Peyer's patch (tissue), 4 donors: ENCODE results near the gene GNAS. TPM values are rescaled to one million over a fixed set of nuclear protein-coding genes. Genes with fewer than 3 reads are reported as not detected.

Source experiments
- DNase-seq, 3 donors: peaks; one replicate each; pipeline ENCODE4 v3.0.0-alpha.2; 2017 to 2019
- H3K27ac ChIP-seq, 4 donors: fragments of 200-600 bp; sonication (generic); one replicate each; pipeline ENCODE4 v1.5.1; 2016 to 2019
- H3K27me3 ChIP-seq, 2 donors: fragments of 200-600 bp; sonication (generic); one replicate each; pipeline ENCODE4 v1.5.1; 2019
- H3K36me3 ChIP-seq, 3 donors: fragments of 200-600 bp; sonication (generic); one replicate each; pipeline ENCODE4 v1.5.1; 2016 to 2019
- H3K4me1 ChIP-seq, 4 donors: fragments of 200-600 bp; sonication (generic); one replicate each; pipeline ENCODE4 v1.5.1; 2016 to 2019
- H3K4me3 ChIP-seq, 4 donors: fragments of 200-600 bp; sonication (generic); 1 replicate in 3 of 4; 2 replicates in 1 of 4; pipeline ENCODE4 v1.5.1; 2016 to 2019; ENCODE audit warnings: mild to moderate bottlenecking in 1 of 4
- H3K9me3 ChIP-seq, 4 donors: fragments of 200-600 bp; sonication (generic); one replicate each; pipeline ENCODE4 v1.5.1; 2016 to 2019; ENCODE audit warnings: mild to moderate bottlenecking in 1 of 4
- POLR2A ChIP-seq, 2 donors: fragments of 450-650 bp; IDR thresholded peaks; one replicate each; pipeline ENCODE4 v1.5.1; 2017; ENCODE audit warnings: antibody characterized with exemption in 2 of 2, mild to moderate bottlenecking in 2 of 2, moderate library complexity in 2 of 2
- total RNA-seq, 4 donors: library from RNA; depleted of rRNA; stranded (reverse); fragments of >200 nt; gene quantifications; one replicate each; pipeline ENCODE4 v1.1.0, GENCODE V29; 2016
- TF ChIP-seq, protein P1 (sequence below), 6 experiments: fragments of 450-650 bp in 4 of 6; fragments of 200-600 bp in 2 of 6; sonication (generic) in 1 of 6; IDR thresholded peaks; one replicate each; pipeline ENCODE4 v1.5.1; 2017 to 2019; ENCODE audit warnings: antibody characterized with exemption in 6 of 6, mild to moderate bottlenecking in 3 of 6, moderate library complexity in 1 of 6

GNAS gene
- total RNA-seq, 4 donors from 2014 or later: 382 to 889 (median 658) TPM

GRCh38 chr20:58832457-58832856 lies 20.1 kb upstream of the GNAS start:
- TF ChIP-seq, protein P1, sequence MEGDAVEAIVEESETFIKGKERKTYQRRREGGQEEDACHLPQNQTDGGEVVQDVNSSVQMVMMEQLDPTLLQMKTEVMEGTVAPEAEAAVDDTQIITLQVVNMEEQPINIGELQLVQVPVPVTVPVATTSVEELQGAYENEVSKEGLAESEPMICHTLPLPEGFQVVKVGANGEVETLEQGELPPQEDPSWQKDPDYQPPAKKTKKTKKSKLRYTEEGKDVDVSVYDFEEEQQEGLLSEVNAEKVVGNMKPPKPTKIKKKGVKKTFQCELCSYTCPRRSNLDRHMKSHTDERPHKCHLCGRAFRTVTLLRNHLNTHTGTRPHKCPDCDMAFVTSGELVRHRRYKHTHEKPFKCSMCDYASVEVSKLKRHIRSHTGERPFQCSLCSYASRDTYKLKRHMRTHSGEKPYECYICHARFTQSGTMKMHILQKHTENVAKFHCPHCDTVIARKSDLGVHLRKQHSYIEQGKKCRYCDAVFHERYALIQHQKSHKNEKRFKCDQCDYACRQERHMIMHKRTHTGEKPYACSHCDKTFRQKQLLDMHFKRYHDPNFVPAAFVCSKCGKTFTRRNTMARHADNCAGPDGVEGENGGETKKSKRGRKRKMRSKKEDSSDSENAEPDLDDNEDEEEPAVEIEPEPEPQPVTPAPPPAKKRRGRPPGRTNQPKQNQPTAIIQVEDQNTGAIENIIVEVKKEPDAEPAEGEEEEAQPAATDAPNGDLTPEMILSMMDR (IDR thresholded peaks at IDR 0.05): no peak
- TF ChIP-seq POLR2A (IDR thresholded peaks at IDR 0.05): no peak
- no peaks in the 10 kb centered on the region for H3K4me1 ChIP-seq
- H3K4me3 ChIP-seq: no peak overlapping the region
- H3K27ac ChIP-seq: no peak overlapping the region
- no peaks in the 10 kb centered on the region for H3K27me3 ChIP-seq
- DNase-seq: no peak
- no peaks in the 10 kb centered on the region for H3K9me3 ChIP-seq
- no peaks in the 10 kb centered on the region for H3K36me3 ChIP-seq

DNA sequence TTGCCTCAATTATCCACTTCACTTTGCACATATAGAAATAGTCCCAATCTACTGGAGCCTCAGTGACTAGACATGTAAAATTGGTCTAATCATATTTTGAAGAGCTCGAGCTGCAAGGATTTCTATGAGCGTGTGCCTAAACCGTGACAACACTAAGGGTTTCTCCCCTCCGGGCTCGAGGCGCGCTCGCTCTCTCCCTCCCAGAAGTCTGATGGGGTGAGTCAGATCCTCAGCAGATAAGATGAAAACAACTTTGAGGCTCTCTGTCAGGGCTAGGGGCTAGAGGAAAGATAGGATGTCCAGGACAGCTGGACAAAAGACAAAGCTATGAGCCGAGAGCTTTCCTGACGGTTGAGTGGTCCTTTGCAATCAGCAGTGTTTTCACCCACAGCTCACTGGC lies 18.6 kb upstream of the GNAS start:
- DNase-seq: peak in 1 of 3 donors; percentile 29
- H3K9me3 ChIP-seq: no peaks in the 10 kb centered on the region
- H3K4me3 ChIP-seq: no peak overlapping the region
- peaks cover 0 to under 1% of the 10 kb centered on the region in 2 donors for H3K27me3 ChIP-seq
- TF ChIP-seq, protein P1 (IDR thresholded peaks at IDR 0.05): no peak
- TF ChIP-seq POLR2A (IDR thresholded peaks at IDR 0.05): no peak
- H3K4me1 ChIP-seq: no peaks in the 10 kb centered on the region
- no peak overlapping the region for H3K27ac ChIP-seq
- H3K36me3 ChIP-seq: no peaks in the 10 kb centered on the region

DNA sequence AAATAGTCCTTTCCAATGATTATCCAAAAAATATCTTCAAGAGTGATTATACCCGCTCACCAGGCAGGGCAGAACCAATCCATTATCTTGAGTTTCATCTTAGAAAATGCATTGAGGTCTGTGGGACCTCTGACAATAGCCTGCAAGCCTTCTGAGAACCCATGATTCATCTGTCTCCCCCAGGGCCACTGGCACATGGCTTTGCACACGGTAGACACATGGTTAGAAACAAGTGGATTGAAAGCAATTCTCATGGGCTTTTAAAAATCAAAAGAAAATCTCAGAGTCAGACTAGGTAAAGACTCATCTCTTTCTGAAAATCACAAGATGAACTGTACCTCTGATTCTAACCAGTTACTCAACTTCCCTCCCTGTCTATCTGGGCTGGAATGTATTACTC lies 17.3 kb upstream of the GNAS start:
- peak in 1 of 3 donors; percentile 3 for DNase-seq
- H3K36me3 ChIP-seq: no peaks in the 10 kb centered on the region
- H3K4me1 ChIP-seq: no peaks in the 10 kb centered on the region
- H3K9me3 ChIP-seq: no peaks in the 10 kb centered on the region
- no peak for TF ChIP-seq POLR2A (IDR thresholded peaks at IDR 0.05)
- TF ChIP-seq, protein P1 (IDR thresholded peaks at IDR 0.05): no peak
- H3K4me3 ChIP-seq: no peak overlapping the region
- peaks cover 0 to 4% of the 10 kb centered on the region in 2 donors for H3K27me3 ChIP-seq
- H3K27ac ChIP-seq: no peak overlapping the region

GRCh38 chr20:58836616-58837204 lies 15.8 kb upstream of the GNAS start:
- Histone ChIP-seq H3K4me1 (no peaks in the 10 kb centered on the region), H3K27me3 (peaks cover 0 to 4% of the 10 kb centered on the region in 2 donors), H3K9me3 (no peaks in the 10 kb centered on the region), H3K27ac (no peak overlapping the region), H3K4me3 (no peak overlapping the region), H3K36me3 (no peaks in the 10 kb centered on the region)
- TF ChIP-seq, protein P1 (IDR thresholded peaks at IDR 0.05): no peak
- no peak for TF ChIP-seq POLR2A (IDR thresholded peaks at IDR 0.05)
- DNase-seq: no peak

- Histone ChIP-seq H3K4me1 (no peaks in the 10 kb centered on the region), H3K36me3 (no peaks in the 10 kb centered on the region), H3K9me3 (no peaks in the 10 kb centered on the region), H3K27ac (no peak overlapping the region), H3K27me3 (peaks cover 0 to 4% of the 10 kb centered on the region in 2 donors), H3K4me3 (no peak overlapping the region)
- DNase-seq: no peak
- TF ChIP-seq, protein P1 (IDR thresholded peaks at IDR 0.05): no peak
Measured at GRCh38 chr20:58837717-58838116, 14.8 kb upstream of the GNAS start.

GRCh38 chr20:58838174-58838573 lies 14.3 kb upstream of the GNAS start:
- no peak for DNase-seq
- H3K4me3 ChIP-seq: no peak overlapping the region
- H3K9me3 ChIP-seq: no peaks in the 10 kb centered on the region
- no peaks in the 10 kb centered on the region for H3K36me3 ChIP-seq
- no peaks in the 10 kb centered on the region for H3K4me1 ChIP-seq
- peaks cover 0 to 4% of the 10 kb centered on the region in 2 donors for H3K27me3 ChIP-seq
- H3K27ac ChIP-seq: no peak overlapping the region
- TF ChIP-seq, protein P1 (IDR thresholded peaks at IDR 0.05): no peak
- TF ChIP-seq POLR2A (IDR thresholded peaks at IDR 0.05): no peak
